Right lobe of liver (tissue), 6 donors: ENCODE data around the gene CUL3. TPM values are rescaled to one million over a fixed set of nuclear protein-coding genes. Genes with fewer than 3 reads are reported as not detected.

Source experiments
- ATAC-seq, 4 donors: fragments of 200-7000 bp; cut with Tn5 transposase; one replicate each; pipeline ENCODE4 v1.9.1; 2020; ENCODE audit warnings: mild to moderate bottlenecking in 4 of 4, moderate library complexity in 4 of 4
- DNase-seq, 3 donors: peaks; one replicate each; pipeline ENCODE4 v3.0.0-alpha.2; 2020
- H3K27ac ChIP-seq, 3 donors: fragments of 200-600 bp; one replicate each; pipeline ENCODE4 v1.8.0; 2022
- H3K27me3 ChIP-seq, 2 donors: fragments of 200-600 bp; one replicate each; pipeline ENCODE4 v1.8.0; 2022
- H3K36me3 ChIP-seq, 4 donors: fragments of 200-600 bp; sonication (generic) in 1 of 4; one replicate each; pipeline versions ENCODE4 v1.5.1 to v1.8.0; 2017 to 2022; ENCODE audit warnings: control low read depth in 1 of 4
- H3K4me1 ChIP-seq, 4 donors: fragments of 200-600 bp; sonication (generic) in 1 of 4; one replicate each; pipeline versions ENCODE4 v1.5.1 to v1.8.0; 2017 to 2022; ENCODE audit warnings: control low read depth in 1 of 4
- H3K4me3 ChIP-seq, 3 donors: fragments of 200-600 bp; one replicate each; pipeline ENCODE4 v1.8.0; 2022
- H3K9me3 ChIP-seq, 4 donors: fragments of 200-600 bp; sonication (generic) in 1 of 4; one replicate each; pipeline versions ENCODE4 v1.5.1 to v1.8.0; 2017 to 2022; ENCODE audit warnings: control low read depth in 1 of 4
- CTCF ChIP-seq, 4 donors: fragments of 200-600 bp in 3 of 4; fragments of 450-650 bp in 1 of 4; IDR thresholded peaks; one replicate each; pipeline versions ENCODE4 v1.5.1 to v1.8.0; 2016 to 2022; ENCODE audit warnings: antibody characterized with exemption in 4 of 4, mild to moderate bottlenecking in 2 of 4
- POLR2A ChIP-seq: fragments of 450-650 bp; IDR thresholded peaks from one replicate; pipeline ENCODE4 v1.6.1; 2017; ENCODE audit warnings: antibody characterized with exemption, mild to moderate bottlenecking
- WGBS: methylation state at CpG from one replicate; pipeline ENCODE4 v1.1.6; 2018; ENCODE audit warnings: low coverage, low lambda C conversion rate; ENCODE audit not compliant: insufficient coverage; ENCODE audit errors: missing lambda C conversion rate; 5-methylcytosine and 5-hydroxymethylcytosine counted together
- intact Hi-C, 2 donors: fragments of 100-400 bp; cut with DNase I; formaldehyde crosslinking; loops; one replicate each; pipeline versions ENCODE4 v1.11.2 to v1.14.1; 2022
- total RNA-seq, 6 experiments: library from RNA; depleted of rRNA in 2 of 6; stranded (reverse); fragments of >200 nt in 2 of 6; fragmentation: NEBNext Ultra II Directional in 3 of 6; extraction: Animal tissue kit (Norgen Biotek cat#: 25700) in 3 of 6; gene quantifications; one replicate each; pipeline versions ENCODE4 v1.1.0 to v1.2.4, GENCODE V29; 2016 to 2023
- donor health status: DM: no; HTN: yes; CAD: no.
- donor health status: DM: no; HTN: no; CAD: no.
- donor health status: DM: no; HTN: no; CAD: no.
- donor health status: DM: no; HTN: yes; CAD: no.
- donor health status: DM: no; HTN: yes; CAD: no.

CUL3 gene
- total RNA-seq, 6 experiments from 2014 or later: 30.3 to 46.2 (median 40.3) TPM

GRCh38 chr2:224580248-224580647 is 4.9 kb downstream of the CUL3 start:
- Histone ChIP-seq H3K9me3 (no peaks in the 10 kb centered on the region), H3K4me1 (peaks cover 0 to 28% (median 11%) of the 10 kb centered on the region in 4 donors), H3K27me3 (no peaks in the 10 kb centered on the region), H3K36me3 (no peaks in the 10 kb centered on the region), H3K27ac (no peak overlapping the region), H3K4me3 (no peak overlapping the region)
- 92% methylated on average over 12 of the region's 12 CpGs for WGBS
- intact Hi-C loops: no loop called here
- TF ChIP-seq POLR2A (no peak), CTCF (IDR thresholded peaks at IDR 0.05) (no peak)
- DNase-seq (no peak), ATAC-seq (no peak)

GRCh38 chr2:224579411-224579810 is 5.8 kb downstream of the CUL3 start:
- Histone ChIP-seq H3K9me3 (no peaks in the 10 kb centered on the region), H3K4me1 (peaks cover 0 to 36% (median 16%) of the 10 kb centered on the region in 4 donors), H3K27ac (no peak overlapping the region), H3K4me3 (no peak overlapping the region), H3K36me3 (no peaks in the 10 kb centered on the region), H3K27me3 (no peaks in the 10 kb centered on the region)
- no peak for DNase-seq
- no peak for TF ChIP-seq CTCF (IDR thresholded peaks at IDR 0.05)
- no peak for TF ChIP-seq POLR2A
- ATAC-seq: peak in 3 of 4 donors; percentile 24 to 34 (median 28)
- intact Hi-C loops: no loop called here
- 30% methylated on average over 2 of the region's 2 CpGs for WGBS

GRCh38 chr2:224577541-224577940 is 7.6 kb downstream of the CUL3 start:
- no peak for ATAC-seq
- no peak overlapping the region for H3K4me3 ChIP-seq
- 85% methylated on average over 1 of the region's 2 CpGs for WGBS
- no peak for DNase-seq
- no peaks in the 10 kb centered on the region for H3K9me3 ChIP-seq
- no peaks in the 10 kb centered on the region for H3K36me3 ChIP-seq
- no peak overlapping the region for H3K27ac ChIP-seq
- intact Hi-C loops: no loop called here
- TF ChIP-seq CTCF (IDR thresholded peaks at IDR 0.05): no peak
- TF ChIP-seq POLR2A: no peak
- H3K4me1 ChIP-seq: peaks cover 0 to 46% (median 12%) of the 10 kb centered on the region in 4 donors
- H3K27me3 ChIP-seq: no peaks in the 10 kb centered on the region

GRCh38 chr2:224576088-224576715 is 9.0 kb downstream of the CUL3 start:
- intact Hi-C loops: no loop called here
- 50% methylated on average over 5 of the region's 5 CpGs for WGBS
- Histone ChIP-seq H3K4me3 (no peak overlapping the region), H3K27ac (no peak overlapping the region), H3K4me1 (peaks cover 0 to 52% (median 12%) of the 10 kb centered on the region in 4 donors), H3K9me3 (no peaks in the 10 kb centered on the region), H3K27me3 (no peaks in the 10 kb centered on the region), H3K36me3 (no peaks in the 10 kb centered on the region)
- no peak for DNase-seq
- ATAC-seq: peak in 1 of 4 donors; percentile 20
- TF ChIP-seq POLR2A: no peak
- TF ChIP-seq CTCF (IDR thresholded peaks at IDR 0.05): no peak
